NCI-H748 (cell line): ENCODE measurements around the gene BTBD17.

Experiments
- DNase-seq: peaks from one replicate; lab custom pipeline; 2025; ENCODE audit not compliant: unreplicated experiment; lab: John Stamatoyannopoulos, UW

The BTBD17 gene

GRCh38 chr17:74387365-74388218, 25.9 kb upstream of the BTBD17 start:
- DNase-seq, result no peak

- no peak for DNase-seq
Measured at GRCh38 chr17:74386386-74386785, 24.7 kb upstream of the BTBD17 start.

GRCh38 chr17:74385201-74385600, 23.5 kb upstream of the BTBD17 start:
- no peak for DNase-seq

- no peak for DNase-seq
Measured at GRCh38 chr17:74383141-74383540, 21.5 kb upstream of the BTBD17 start.

GRCh38 chr17:74380959-74381808, 19.5 kb upstream of the BTBD17 start:
- DNase-seq, result no peak

- no peak for DNase-seq
Measured at GRCh38 chr17:74380086-74380958, 18.7 kb upstream of the BTBD17 start.

- DNase-seq, result peak; percentile 67
Measured at GRCh38 chr17:74379495-74380085, 17.9 kb upstream of the BTBD17 start.

GRCh38 chr17:74374858-74375257, 13.2 kb upstream of the BTBD17 start:
- no peak for DNase-seq

GRCh38 chr17:74373838-74374606, 12.4 kb upstream of the BTBD17 start:
- peak; percentile 70 for DNase-seq

- DNase-seq, result no peak
Measured at GRCh38 chr17:74372426-74372825, 10.8 kb upstream of the BTBD17 start.

GRCh38 chr17:74371653-74372147, 10.0 kb upstream of the BTBD17 start:
- DNase-seq, result no peak

- no peak for DNase-seq
Measured at GRCh38 chr17:74369665-74370490, 8.2 kb upstream of the BTBD17 start.

GRCh38 chr17:74369221-74369620, 7.6 kb upstream of the BTBD17 start:
- no peak for DNase-seq

- DNase-seq, result peak; percentile 52
Measured at GRCh38 chr17:74368341-74369081, 6.8 kb upstream of the BTBD17 start.

GRCh38 chr17:74367206-74367605, 5.5 kb upstream of the BTBD17 start, which contains the start of gene GPR142:
Gene GPR142, plus strand, starts transcription at chr17:74367506. Its CDS starts 2,035 bp downstream, at chr17:74369541.
- DNase-seq, result no peak

- DNase-seq, result no peak
Measured at GRCh38 chr17:74362810-74363498, 1.3 kb upstream of the BTBD17 start.

- DNase-seq, result no peak
Measured at GRCh38 chr17:74362069-74362405, 369 bp upstream of the BTBD17 start.

- DNase-seq, result no peak
Measured at GRCh38 chr17:74360899-74361229, 804 bp downstream of the BTBD17 start.
